Uterus (tissue), 4 donors: ENCODE results near the gene BIRC7. TPM values are rescaled to one million over a fixed set of nuclear protein-coding genes. Genes with fewer than 3 reads are reported as not detected.

ENCODE experiments used
- DNase-seq, 2 donors: peaks; one replicate each; pipeline ENCODE4 v3.0.0-alpha.2; 2019 to 2020
- H3K27ac ChIP-seq, 2 donors: fragments of 200-600 bp; sonication (generic); 1 replicate in 1 of 2; 2 replicates in 1 of 2; pipeline ENCODE4 v1.5.1; 2016 to 2018
- H3K27me3 ChIP-seq, 2 donors: fragments of 200-600 bp; sonication (generic); one replicate each; pipeline ENCODE4 v1.5.1; 2018 to 2019; ENCODE audit warnings: control low read depth in 1 of 2
- H3K36me3 ChIP-seq, 2 donors: fragments of 200-600 bp; sonication (generic); one replicate each; pipeline ENCODE4 v1.5.1; 2019; ENCODE audit warnings: control low read depth in 1 of 2
- H3K4me1 ChIP-seq, 2 donors: fragments of 200-600 bp; sonication (generic); one replicate each; pipeline ENCODE4 v1.5.1; 2018 to 2019; ENCODE audit warnings: control low read depth in 1 of 2
- H3K4me3 ChIP-seq, 2 donors: fragments of 200-600 bp; sonication (generic); 1 replicate in 1 of 2; 2 replicates in 1 of 2; pipeline ENCODE4 v1.5.1; 2018 to 2019; ENCODE audit warnings: mild to moderate bottlenecking in 1 of 2
- H3K9me3 ChIP-seq, 2 donors: fragments of 200-600 bp; sonication (generic); one replicate each; pipeline ENCODE4 v1.5.1; 2019; ENCODE audit warnings: control low read depth in 1 of 2
- CTCF ChIP-seq, 4 experiments: fragments of 200-600 bp in 2 of 4; fragments of 450-650 bp in 2 of 4; sonication (generic) in 2 of 4; IDR thresholded peaks; one replicate each; pipeline ENCODE4 v1.5.1; 2016 to 2019; ENCODE audit warnings: antibody characterized with exemption in 4 of 4, mild to moderate bottlenecking in 2 of 4, moderate library complexity in 1 of 4
- POLR2A ChIP-seq, 2 donors: fragments of 450-650 bp; IDR thresholded peaks; one replicate each; pipeline ENCODE4 v1.6.1; 2016; ENCODE audit warnings: antibody characterized with exemption in 2 of 2, mild to moderate bottlenecking in 1 of 2, moderate library complexity in 1 of 2
- intact Hi-C: fragments of 100-400 bp; cut with DNase I; formaldehyde crosslinking; loops from one replicate; pipeline ENCODE4 v1.15.1; 2023; ENCODE audit warnings: low total_unique reads
- total RNA-seq, 4 donors: library from RNA; depleted of rRNA in 3 of 4; stranded (reverse); fragments of >200 nt in 3 of 4; gene quantifications; one replicate each; pipeline versions ENCODE4 v1.1.0 to v1.2.4, GENCODE V29; 2014 to 2023
- donor health status: DM: yes; HTN: yes; CAD: no.

BIRC7 gene
- not detected for total RNA-seq

- TF ChIP-seq CTCF (IDR thresholded peaks at IDR 0.05) (no peak), POLR2A (IDR thresholded peaks at IDR 0.05) (no peak)
- Histone ChIP-seq H3K36me3 (no peaks in the 10 kb centered on the region), H3K27me3 (no peaks in the 10 kb centered on the region), H3K4me1 (no peaks in the 10 kb centered on the region), H3K4me3 (no peak within 1 kb of the TSS), H3K9me3 (no peaks in the 10 kb centered on the region), H3K27ac (no peak within 1 kb of the TSS)
- no peak for DNase-seq
- intact Hi-C loops = no loop called here
These were observed at the start of gene BIRC7 for GRCh38 chr20:63235399-63235983. Gene BIRC7 (plus strand): TSS chr20:63235905. CDS start chr20:63236097, 192 bp downstream.

GRCh38 chr20:63186084-63186483 lies 49.6 kb upstream of the BIRC7 start:
- TF ChIP-seq CTCF (IDR thresholded peaks at IDR 0.05) (no peak), POLR2A (IDR thresholded peaks at IDR 0.05) (no peak)
- Histone ChIP-seq H3K27me3 (no peaks in the 10 kb centered on the region), H3K36me3 (no peaks in the 10 kb centered on the region), H3K27ac (no peak overlapping the region), H3K4me1 (no peaks in the 10 kb centered on the region), H3K4me3 (no peak overlapping the region), H3K9me3 (no peaks in the 10 kb centered on the region)
- intact Hi-C loops = no loop called here
- no peak for DNase-seq

- TF ChIP-seq CTCF (IDR thresholded peaks at IDR 0.05) (no peak), POLR2A (IDR thresholded peaks at IDR 0.05) (no peak)
- H3K27ac ChIP-seq = no peak overlapping the region
- H3K9me3 ChIP-seq = no peaks in the 10 kb centered on the region
- no peak overlapping the region for H3K4me3 ChIP-seq
- no peaks in the 10 kb centered on the region for H3K4me1 ChIP-seq
- no peaks in the 10 kb centered on the region for H3K36me3 ChIP-seq
- intact Hi-C loops = no loop called here
- no peak for DNase-seq
- no peaks in the 10 kb centered on the region for H3K27me3 ChIP-seq
These were observed 49.0 kb upstream of the BIRC7 start for GRCh38 chr20:63186528-63187316.

GRCh38 chr20:63187338-63188158 lies 48.2 kb upstream of the BIRC7 start:
- TF ChIP-seq POLR2A (IDR thresholded peaks at IDR 0.05) (no peak), CTCF (IDR thresholded peaks at IDR 0.05) (no peak)
- intact Hi-C loops = no loop called here
- DNase-seq = no peak
- no peaks in the 10 kb centered on the region for H3K36me3 ChIP-seq
- H3K9me3 ChIP-seq = no peaks in the 10 kb centered on the region
- no peaks in the 10 kb centered on the region for H3K4me1 ChIP-seq
- no peak overlapping the region for H3K27ac ChIP-seq
- H3K27me3 ChIP-seq = no peaks in the 10 kb centered on the region
- no peak overlapping the region for H3K4me3 ChIP-seq

- no peak for DNase-seq
- no peak for TF ChIP-seq POLR2A (IDR thresholded peaks at IDR 0.05)
- no peak for TF ChIP-seq CTCF (IDR thresholded peaks at IDR 0.05)
- no peaks in the 10 kb centered on the region for H3K27me3 ChIP-seq
- intact Hi-C loops = no loop called here
- no peaks in the 10 kb centered on the region for H3K4me1 ChIP-seq
- H3K4me3 ChIP-seq = no peak overlapping the region
- no peaks in the 10 kb centered on the region for H3K9me3 ChIP-seq
- H3K27ac ChIP-seq = no peak overlapping the region
- no peaks in the 10 kb centered on the region for H3K36me3 ChIP-seq
These were observed 47.6 kb upstream of the BIRC7 start for GRCh38 chr20:63188159-63188442.
